ENCODE measurements around the gene SLC35C1. TPM values are rescaled to one million over a fixed set of nuclear protein-coding genes. Genes with fewer than 3 reads are reported as not detected.

Gene SLC35C1
- total RNA-seq, 1 donor from 2014 or later, result 24.7 TPM

GRCh38 chr11:45844822-45845578 lies 40.1 kb downstream of the SLC35C1 start:
- peaks cover 31% of the 10 kb centered on the region for H3K4me1 ChIP-seq
- intact Hi-C loops (cut with DNase I), result no loop called here
- no peaks in the 10 kb centered on the region for H3K27me3 ChIP-seq (ENCODE audit: low read depth)
- no peak for ATAC-seq
- TF ChIP-seq CTCF (IDR thresholded peaks at IDR 0.05), result no peak
- H3K9me3 ChIP-seq, result no peaks in the 10 kb centered on the region
- H3K4me3 ChIP-seq, result no peak overlapping the region
- no peak for DNase-seq
- peak overlapping the region; percentile 2 for H3K27ac ChIP-seq
- H3K36me3 ChIP-seq, result no peaks in the 10 kb centered on the region

DNA sequence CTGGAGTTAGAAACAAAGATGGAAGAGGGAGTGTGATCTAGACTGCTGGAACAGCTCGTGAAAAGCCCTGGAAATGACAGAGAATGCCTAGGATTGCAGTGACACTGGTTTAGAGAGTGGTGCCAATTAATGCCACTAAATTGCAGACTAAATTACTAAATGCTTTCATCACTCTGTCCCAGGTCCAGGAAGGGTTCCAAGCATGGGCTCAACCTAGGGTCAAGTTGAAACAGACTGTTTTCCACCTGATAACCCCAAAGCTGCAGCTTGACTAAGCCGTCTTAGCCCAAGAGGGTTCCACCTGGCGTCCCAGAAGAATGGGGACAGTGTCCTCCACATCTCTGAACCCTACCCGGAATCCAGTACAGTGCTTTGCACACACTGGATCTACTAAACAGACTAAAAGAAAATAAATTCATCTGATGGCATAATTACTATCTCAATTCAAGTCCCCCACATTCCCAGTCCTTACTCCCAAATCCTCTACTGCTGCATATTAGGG lies 41.3 kb downstream of the SLC35C1 start:
- H3K36me3 ChIP-seq, result no peaks in the 10 kb centered on the region
- no peak overlapping the region for H3K4me3 ChIP-seq
- no peak for ATAC-seq
- H3K4me1 ChIP-seq, result peaks cover 43% of the 10 kb centered on the region
- TF ChIP-seq CTCF (IDR thresholded peaks at IDR 0.05), result no peak
- no peaks in the 10 kb centered on the region for H3K27me3 ChIP-seq (ENCODE audit: low read depth)
- intact Hi-C loops (cut with DNase I), result no loop called here
- H3K9me3 ChIP-seq, result no peaks in the 10 kb centered on the region
- DNase-seq, result no peak
- H3K27ac ChIP-seq, result peak overlapping the region; percentile 96

DNA sequence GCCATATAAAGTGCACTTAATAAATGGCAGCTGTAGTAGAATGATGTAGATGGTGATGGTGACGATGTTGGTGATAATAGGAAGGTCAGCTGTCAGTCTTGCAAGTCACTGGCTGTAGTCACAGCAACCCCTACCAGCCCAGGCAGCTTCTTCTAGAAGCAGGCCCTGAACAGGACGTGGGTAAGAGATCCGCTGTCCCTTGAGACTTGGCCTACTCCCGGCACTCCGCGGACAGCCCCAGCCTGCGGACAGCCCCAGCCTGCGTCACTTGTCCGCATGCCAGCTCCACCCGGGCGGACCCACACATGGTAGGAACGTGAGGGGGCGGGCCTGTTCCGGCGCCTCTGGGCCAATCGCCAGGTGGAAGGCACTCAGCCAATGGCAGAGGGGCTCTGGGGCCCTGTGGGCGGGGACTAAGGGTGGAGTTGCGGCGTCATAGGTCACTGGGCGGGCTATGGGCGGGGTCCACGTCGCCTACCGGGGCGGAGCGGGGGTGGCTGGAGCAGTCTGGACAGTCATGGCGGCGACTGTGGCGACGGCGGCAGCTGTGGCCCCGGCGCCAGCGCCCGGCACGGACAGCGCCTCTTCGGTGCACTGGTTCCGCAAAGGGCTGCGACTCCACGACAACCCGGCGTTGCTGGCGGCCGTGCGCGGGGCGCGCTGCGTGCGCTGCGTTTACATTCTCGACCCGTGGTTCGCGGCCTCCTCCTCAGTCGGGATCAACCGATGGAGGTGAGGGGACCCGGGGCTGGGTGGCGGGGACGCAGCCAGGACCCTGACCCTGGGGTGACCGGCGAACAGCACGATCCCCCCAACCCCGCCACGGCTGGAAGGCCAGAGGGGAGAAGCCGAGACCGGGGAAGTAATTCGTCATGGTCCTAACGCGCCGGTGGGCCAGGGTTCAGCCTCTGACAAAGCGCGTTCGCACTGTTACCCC lies 42.3 kb downstream of the SLC35C1 start, which contains the start of gene CRY2:
Gene CRY2 (plus strand): TSS at position 502 of the 937 bp plus-strand sequence. CDS start 16 bp downstream, at position 518.
- intact Hi-C loops (cut with DNase I), result no loop called here
- Histone ChIP-seq H3K9me3 (no peaks in the 10 kb centered on the region), H3K27me3 (ENCODE audit: low read depth) (no peaks in the 10 kb centered on the region), H3K4me1 (peaks cover 54% of the 10 kb centered on the region), H3K27ac (peak within 1 kb of the TSS; percentile 96), H3K36me3 (no peaks in the 10 kb centered on the region), H3K4me3 (peak within 1 kb of the TSS; percentile 66)
- ATAC-seq (peak; percentile 96 to 98), DNase-seq (peak; percentile 99)
- no peak for TF ChIP-seq CTCF (IDR thresholded peaks at IDR 0.05)

DNA sequence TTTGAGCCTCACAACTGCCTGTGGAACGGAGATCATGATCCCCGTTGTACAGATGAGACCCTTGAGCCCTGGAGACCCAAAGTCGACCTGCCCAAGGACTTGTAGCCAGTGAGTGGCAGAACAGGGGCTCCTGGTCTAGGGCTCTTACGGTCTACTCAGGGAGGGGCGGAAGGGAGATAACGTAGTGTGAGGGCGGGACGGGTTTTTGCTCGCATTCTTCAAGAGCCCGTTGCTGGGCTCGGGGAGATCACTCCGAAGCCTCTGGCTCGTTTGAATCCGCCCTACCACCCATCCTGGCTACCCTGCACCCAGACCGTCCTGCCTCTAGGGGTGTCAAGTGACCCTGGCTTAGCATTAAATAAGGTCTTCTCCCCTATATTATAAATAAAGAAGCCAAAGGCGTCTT lies 43.0 kb downstream of the SLC35C1 start:
- DNase-seq (peak; percentile 75), ATAC-seq (peak; percentile 73 to 77)
- peak overlapping the region; percentile 96 for H3K27ac ChIP-seq
- no peaks in the 10 kb centered on the region for H3K9me3 ChIP-seq
- intact Hi-C loops (cut with DNase I), result no loop called here
- H3K36me3 ChIP-seq, result no peaks in the 10 kb centered on the region
- no peak for TF ChIP-seq CTCF (IDR thresholded peaks at IDR 0.05)
- no peaks in the 10 kb centered on the region for H3K27me3 ChIP-seq (ENCODE audit: low read depth)
- H3K4me1 ChIP-seq, result peaks cover 60% of the 10 kb centered on the region
- peak overlapping the region; percentile 66 for H3K4me3 ChIP-seq

DNA sequence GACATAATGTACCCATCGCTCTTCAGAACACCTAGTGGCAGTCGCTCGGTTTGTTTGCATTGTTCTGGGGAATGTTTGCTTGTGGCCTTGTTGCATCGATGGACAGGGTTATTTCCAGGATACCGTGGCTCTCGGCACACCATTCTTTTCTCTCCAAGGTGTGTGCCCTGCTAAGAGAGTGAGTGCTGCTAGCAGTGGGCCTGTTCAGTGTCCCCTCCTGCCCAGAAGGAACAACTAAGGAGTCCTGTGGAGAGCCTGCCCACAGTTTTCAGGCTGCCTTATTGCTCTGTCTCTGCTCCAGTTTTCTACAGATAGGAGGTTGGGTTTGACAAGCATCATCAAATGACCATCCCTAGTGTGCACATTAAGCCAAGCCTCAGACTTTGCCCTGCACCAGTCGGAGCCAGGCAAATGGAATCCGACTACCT lies 43.7 kb downstream of the SLC35C1 start:
- H3K4me1 ChIP-seq, result peaks cover 68% of the 10 kb centered on the region
- intact Hi-C loops (cut with DNase I), result no loop called here
- TF ChIP-seq CTCF (IDR thresholded peaks at IDR 0.05), result no peak
- no peak for DNase-seq
- no peaks in the 10 kb centered on the region for H3K27me3 ChIP-seq (ENCODE audit: low read depth)
- H3K27ac ChIP-seq, result peak overlapping the region; percentile 96
- no peaks in the 10 kb centered on the region for H3K36me3 ChIP-seq
- no peaks in the 10 kb centered on the region for H3K9me3 ChIP-seq
- peak; percentile 33 to 63 for ATAC-seq
- H3K4me3 ChIP-seq, result peak overlapping the region; percentile 66

All from lower lobe of right lung (tissue), 2 donors.